22Rv1 (cell line): ENCODE data around the gene TRPT1.

Source experiments
- H3K27ac ChIP-seq: fragments of 450-650 bp; 2 replicates; pipeline ENCODE4 v1.5.1; 2017
- CTCF ChIP-seq: fragments of 450-650 bp; IDR thresholded peaks from 2 replicates; pipeline ENCODE4 v1.5.1; 2017; ENCODE audit warnings: mild to moderate bottlenecking
- ZFX ChIP-seq: fragments of 450-650 bp; IDR thresholded peaks from 2 replicates; pipeline ENCODE4 v1.6.1; 2017; ENCODE audit warnings: antibody characterized with exemption, borderline replicate concordance

Gene TRPT1

DNA sequence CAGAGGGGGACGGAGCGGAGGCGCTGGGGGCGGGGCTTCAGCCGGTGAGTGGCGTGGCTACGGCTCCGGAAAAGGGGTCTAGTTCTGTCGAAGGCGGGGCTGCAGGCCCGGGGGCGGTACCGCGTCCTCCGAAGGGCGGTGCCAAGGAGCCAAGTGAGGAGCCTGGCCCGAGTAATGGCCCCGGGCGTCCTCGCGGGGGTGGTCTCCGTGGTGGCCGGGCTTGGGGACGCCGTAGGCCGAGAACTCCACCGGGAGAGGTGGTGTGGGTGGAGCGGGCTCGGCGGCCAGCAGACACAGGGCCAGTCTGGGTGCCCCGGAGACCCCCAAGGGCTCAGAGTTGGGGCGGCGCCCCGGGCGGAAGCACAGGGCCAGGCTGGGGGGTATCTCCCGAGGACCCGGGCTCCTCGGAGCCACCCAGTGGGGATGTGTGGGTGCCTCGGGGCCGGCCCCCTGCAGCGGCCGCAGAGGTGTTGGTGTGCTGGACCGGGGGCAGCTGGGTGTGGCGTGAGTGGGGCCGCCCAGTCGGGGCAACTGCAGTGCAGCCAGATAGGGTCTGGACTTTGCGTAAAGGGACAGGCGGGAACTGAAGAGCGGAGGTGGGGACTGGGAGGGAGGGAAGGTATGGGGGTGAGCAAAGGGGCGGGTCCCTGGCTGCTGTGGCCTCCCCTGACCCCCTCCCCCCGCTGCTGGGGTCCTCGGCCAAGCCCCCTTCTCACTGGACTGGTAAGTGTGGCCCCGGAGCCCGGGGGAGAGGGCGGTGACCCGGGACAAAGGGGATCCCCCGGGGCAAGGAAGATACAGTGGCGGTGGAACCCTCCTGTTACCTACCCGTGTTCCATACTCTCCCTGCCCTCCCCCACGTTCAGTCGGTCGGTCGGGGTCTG is 15.7 kb upstream of the TRPT1 start:
- no peak for TF ChIP-seq ZFX
- H3K27ac ChIP-seq, result peak overlapping the region; percentile 97

- TF ChIP-seq ZFX (no peak), CTCF (no peak)
- peak overlapping the region; percentile 97 for H3K27ac ChIP-seq
Measured at GRCh38 chr11:64241241-64241490, 15.2 kb upstream of the TRPT1 start.

- TF ChIP-seq ZFX (no peak), CTCF (no peak)
- H3K27ac ChIP-seq, result peak within 1 kb of the TSS; percentile 97
Measured at GRCh38 chr11:64240435-64241240, 14.7 kb upstream of the TRPT1 start, which contains the start of gene FKBP2. TSS of gene FKBP2 (plus strand) at chr11:64241095. CDS start at chr11:64242388, 1,293 bp downstream.

DNA sequence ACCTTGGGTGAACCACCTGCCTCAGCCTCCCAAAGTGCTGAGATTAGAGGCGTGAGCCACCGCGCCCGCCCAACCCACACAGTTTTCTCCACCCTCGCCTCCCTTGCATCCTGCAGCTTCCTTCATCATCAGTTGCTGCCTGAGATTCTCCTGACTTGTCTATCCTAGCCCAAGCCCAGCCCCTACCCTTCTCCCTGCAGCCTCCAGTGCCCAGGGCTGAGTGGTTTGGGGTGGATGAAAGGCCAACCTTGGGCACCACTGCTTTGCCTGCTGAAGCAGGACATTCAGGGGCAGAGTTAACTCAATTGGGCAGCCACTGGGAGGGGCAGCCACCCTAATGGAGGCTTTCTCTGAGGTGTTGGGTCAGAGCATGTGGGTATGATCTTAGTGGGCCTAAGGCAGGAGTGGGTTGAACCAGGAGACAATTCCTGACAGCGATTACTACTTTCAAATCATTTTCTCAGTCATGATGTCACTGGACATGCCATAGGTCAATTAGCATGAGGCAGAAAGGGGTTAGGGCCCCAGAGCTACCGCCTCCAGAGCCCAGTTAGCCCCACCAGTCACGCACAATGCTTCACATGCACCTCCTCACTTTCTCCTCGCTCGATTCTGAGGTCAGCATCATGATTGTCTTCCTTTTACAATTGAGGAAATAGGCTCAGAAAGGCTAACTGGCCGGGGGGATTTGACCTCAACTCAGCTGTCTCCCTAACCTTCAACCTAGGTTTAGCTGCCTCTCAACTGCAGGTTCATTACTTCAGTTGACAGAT is 13.9 kb upstream of the TRPT1 start:
- no peak for TF ChIP-seq CTCF
- TF ChIP-seq ZFX, result no peak

DNA sequence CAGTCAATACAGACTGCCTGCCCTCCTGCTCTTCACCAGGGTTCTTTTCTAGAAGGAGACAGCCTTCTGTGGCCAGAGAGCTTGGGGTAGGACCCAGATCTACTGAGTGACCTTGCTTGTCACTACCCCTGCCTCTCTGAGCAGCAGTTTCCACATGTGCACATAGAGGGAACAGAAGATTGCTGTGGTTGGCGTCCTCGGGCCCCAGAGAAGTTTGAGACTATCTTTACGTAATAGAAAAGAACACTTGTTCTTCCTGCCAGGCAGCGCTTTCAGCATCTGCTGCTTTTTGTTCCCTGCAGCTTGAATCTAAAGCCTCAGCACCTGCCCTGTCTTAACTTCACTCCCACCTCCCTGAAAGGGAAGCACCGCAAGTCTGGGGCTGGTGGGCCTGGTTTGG is 13.0 kb upstream of the TRPT1 start:
- no peak overlapping the region for H3K27ac ChIP-seq
- TF ChIP-seq CTCF (no peak), ZFX (no peak)

More for the DNA sequence above, 13.9 kb upstream of the TRPT1 start:
- H3K27ac ChIP-seq, result peak overlapping the region; percentile 97

GRCh38 chr11:64238076-64238475 is 12.1 kb upstream of the TRPT1 start:
- H3K27ac ChIP-seq, result 0 out of 2 replicates have a peak overlapping the region, but pooled peaks have one; percentile 30
- TF ChIP-seq CTCF, result no peak
- TF ChIP-seq ZFX, result no peak

DNA sequence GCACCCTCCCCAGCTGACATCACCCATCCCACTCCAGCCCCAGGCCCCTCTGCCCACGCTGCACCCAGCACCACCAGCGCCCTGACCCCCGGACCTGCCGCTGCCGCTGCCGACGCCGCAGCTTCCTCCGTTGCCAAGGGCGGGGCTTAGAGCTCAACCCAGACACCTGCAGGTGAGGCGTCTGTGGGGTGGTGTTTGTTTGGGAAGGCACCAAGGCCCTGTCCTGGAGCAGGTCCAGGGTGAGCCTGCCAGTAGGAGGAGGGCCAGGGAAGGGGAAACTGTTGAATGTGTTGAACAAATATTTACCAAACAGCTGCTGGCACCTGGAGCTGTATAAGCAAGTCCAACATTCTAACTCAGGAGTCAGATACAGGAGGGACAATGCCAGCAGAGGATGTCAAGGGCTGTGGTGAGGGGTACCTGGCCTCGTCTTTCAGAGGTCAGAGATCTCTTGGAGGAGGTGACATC is 11.5 kb upstream of the TRPT1 start:
- TF ChIP-seq ZFX (no peak), CTCF (no peak)
- 0 out of 2 replicates have a peak overlapping the region, but pooled peaks have one; percentile 30 for H3K27ac ChIP-seq
